RWPE2 (cell line): ENCODE data around the gene ABCC12.

Source experiments
- ATAC-seq: fragments of 200-7000 bp; cut with Tn5 transposase; 3 replicates; pipeline ENCODE4 v1.9.1; 2021; ENCODE audit warnings: low read depth
- DNase-seq: peaks from one replicate; pipeline ENCODE4 v3.0.0-alpha.2; 2020; ENCODE audit warnings: low spot score
- H3K27ac ChIP-seq: fragments of 450-650 bp; 2 replicates; pipeline ENCODE4 v1.5.1; 2017; ENCODE audit warnings: mild to moderate bottlenecking; ENCODE audit not compliant: poor library complexity, severe bottlenecking
- H3K27me3 ChIP-seq: fragments of 250-450 bp; sonication (Bioruptor Pico); 2 replicates; pipeline ENCODE4 v1.5.1; 2021; ENCODE audit warnings: mild to moderate bottlenecking, moderate library complexity; ENCODE audit not compliant: insufficient read depth, poor library complexity, severe bottlenecking
- H3K36me3 ChIP-seq: fragments of 250-450 bp; sonication (Bioruptor Pico); 2 replicates; pipeline ENCODE4 v1.5.1; 2020; ENCODE audit warnings: low read depth, mild to moderate bottlenecking, moderate library complexity
- H3K4me1 ChIP-seq: fragments of 250-450 bp; sonication (Bioruptor Pico); 2 replicates; pipeline ENCODE4 v1.5.1; 2021; ENCODE audit warnings: mild to moderate bottlenecking, moderate library complexity; ENCODE audit not compliant: insufficient read depth, poor library complexity, severe bottlenecking
- H3K4me3 ChIP-seq: fragments of 250-450 bp; sonication (Bioruptor Pico); 2 replicates; pipeline ENCODE4 v1.5.1; 2021; ENCODE audit warnings: mild to moderate bottlenecking, moderate library complexity; ENCODE audit not compliant: severe bottlenecking
- H3K9me3 ChIP-seq: fragments of 250-450 bp; sonication (Bioruptor Pico); 2 replicates; pipeline ENCODE4 v1.5.1; 2021; ENCODE audit warnings: mild to moderate bottlenecking, moderate library complexity; ENCODE audit not compliant: severe bottlenecking
- TF ChIP-seq, protein P1 (sequence below): fragments of 450-650 bp; IDR thresholded peaks from one replicate; pipeline ENCODE4 v1.5.1; 2017; ENCODE audit warnings: mild to moderate bottlenecking, moderate library complexity; ENCODE audit not compliant: poor library complexity, severe bottlenecking

The ABCC12 gene

DNA sequence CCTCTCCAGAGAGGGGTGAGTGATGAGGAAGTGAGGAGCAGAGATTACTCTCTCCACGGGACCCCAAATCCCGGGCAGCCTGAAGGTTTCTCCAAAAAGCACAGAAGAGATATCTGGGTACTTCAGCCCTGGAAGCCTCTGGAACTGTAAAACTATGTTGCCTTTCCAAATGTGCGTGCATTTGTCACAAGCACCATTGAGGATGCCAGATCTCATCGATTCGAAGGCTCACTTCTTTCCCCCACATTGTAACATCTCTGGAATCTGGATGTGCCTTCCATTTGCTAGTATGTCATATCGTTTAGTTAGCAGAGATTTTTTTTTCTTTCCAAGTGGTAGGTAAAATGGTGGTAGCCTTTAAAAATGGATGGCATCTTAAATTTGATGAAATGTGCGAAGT, 45.8 kb downstream of the ABCC12 start:
- no peaks in the 10 kb centered on the region for H3K27me3 ChIP-seq
- ATAC-seq (no peak), DNase-seq (no peak)
- H3K36me3 ChIP-seq: no peaks in the 10 kb centered on the region
- H3K4me3 ChIP-seq: no peak overlapping the region
- no peak overlapping the region for H3K27ac ChIP-seq
- no peaks in the 10 kb centered on the region for H3K4me1 ChIP-seq
- no peaks in the 10 kb centered on the region for H3K9me3 ChIP-seq
- TF ChIP-seq, protein P1, sequence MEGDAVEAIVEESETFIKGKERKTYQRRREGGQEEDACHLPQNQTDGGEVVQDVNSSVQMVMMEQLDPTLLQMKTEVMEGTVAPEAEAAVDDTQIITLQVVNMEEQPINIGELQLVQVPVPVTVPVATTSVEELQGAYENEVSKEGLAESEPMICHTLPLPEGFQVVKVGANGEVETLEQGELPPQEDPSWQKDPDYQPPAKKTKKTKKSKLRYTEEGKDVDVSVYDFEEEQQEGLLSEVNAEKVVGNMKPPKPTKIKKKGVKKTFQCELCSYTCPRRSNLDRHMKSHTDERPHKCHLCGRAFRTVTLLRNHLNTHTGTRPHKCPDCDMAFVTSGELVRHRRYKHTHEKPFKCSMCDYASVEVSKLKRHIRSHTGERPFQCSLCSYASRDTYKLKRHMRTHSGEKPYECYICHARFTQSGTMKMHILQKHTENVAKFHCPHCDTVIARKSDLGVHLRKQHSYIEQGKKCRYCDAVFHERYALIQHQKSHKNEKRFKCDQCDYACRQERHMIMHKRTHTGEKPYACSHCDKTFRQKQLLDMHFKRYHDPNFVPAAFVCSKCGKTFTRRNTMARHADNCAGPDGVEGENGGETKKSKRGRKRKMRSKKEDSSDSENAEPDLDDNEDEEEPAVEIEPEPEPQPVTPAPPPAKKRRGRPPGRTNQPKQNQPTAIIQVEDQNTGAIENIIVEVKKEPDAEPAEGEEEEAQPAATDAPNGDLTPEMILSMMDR: no peak

DNA sequence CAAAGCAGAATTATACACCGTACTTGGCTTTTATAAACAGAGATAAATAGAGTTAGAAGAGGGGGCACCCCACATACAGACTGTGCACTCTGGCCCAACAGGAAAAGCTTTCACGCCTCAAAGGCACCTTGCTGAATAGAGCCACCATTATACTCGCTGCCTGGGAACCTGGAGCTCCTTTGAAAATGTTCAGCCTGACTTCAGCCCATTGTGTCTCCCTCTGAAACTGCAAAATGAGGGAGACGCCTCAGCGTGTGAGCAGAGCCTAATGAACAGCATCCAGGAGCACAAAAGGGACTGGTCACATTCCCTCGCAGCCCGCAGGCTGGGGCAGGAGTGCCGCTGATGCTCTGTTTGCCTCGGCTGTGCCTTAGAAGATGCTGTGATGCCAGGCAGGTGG, 46.3 kb downstream of the ABCC12 start:
- Histone ChIP-seq H3K27me3 (no peaks in the 10 kb centered on the region), H3K36me3 (no peaks in the 10 kb centered on the region), H3K9me3 (no peaks in the 10 kb centered on the region), H3K4me1 (no peaks in the 10 kb centered on the region), H3K27ac (no peak overlapping the region), H3K4me3 (no peak overlapping the region)
- DNase-seq (no peak), ATAC-seq (no peak)
- TF ChIP-seq, protein P1: no peak

DNA sequence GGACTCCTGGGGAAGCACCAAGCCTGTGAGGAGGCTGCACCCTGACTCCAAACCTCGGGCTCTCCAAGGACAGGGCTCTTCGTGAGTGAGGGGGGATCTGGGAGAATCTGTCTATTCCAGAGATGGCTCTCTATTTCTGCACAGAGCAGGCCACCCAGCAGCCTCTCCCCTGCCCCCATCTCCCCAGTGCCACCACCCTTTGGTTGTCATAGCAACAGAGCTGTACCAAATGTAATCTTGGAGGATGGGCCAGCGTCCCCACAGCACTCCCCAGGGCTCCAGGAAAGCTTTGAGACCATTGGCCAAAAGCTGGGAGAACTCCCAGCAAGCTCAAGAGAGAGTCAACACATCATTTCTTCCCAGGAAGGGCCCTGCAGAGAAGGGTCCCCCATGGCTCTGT, 49.3 kb downstream of the ABCC12 start:
- no peak overlapping the region for H3K4me3 ChIP-seq
- no peaks in the 10 kb centered on the region for H3K36me3 ChIP-seq
- no peak for ATAC-seq
- no peaks in the 10 kb centered on the region for H3K27me3 ChIP-seq
- TF ChIP-seq, protein P1: no peak
- no peak for DNase-seq
- no peaks in the 10 kb centered on the region for H3K4me1 ChIP-seq
- no peak overlapping the region for H3K27ac ChIP-seq
- no peaks in the 10 kb centered on the region for H3K9me3 ChIP-seq
